Measurements from ENCODE around the gene CFAP141. TPM values are rescaled to one million over a fixed set of nuclear protein-coding genes. Genes with fewer than 3 reads are reported as not detected.

CFAP141 gene
- total RNA-seq, 1 experiment from 2014 or later: not detected

GRCh38 chr1:154158307-154159125 lies 47.6 kb downstream of the CFAP141 start:
- CTCF ChIA-PET: interaction anchor here (0.6 to 1.0 kb wide), 4 partner anchors 15 to 853 kb away, joined by 3 to 7 read pairs (median 4); no protein-coding TSS in a partner anchor
- Mint-ChIP-seq H3K27me3 (ENCODE audit: insufficient read depth, unreplicated experiment) (no peaks in the 10 kb centered on the region), H3K4me1 (ENCODE audit: insufficient read depth, unreplicated experiment) (no peaks in the 10 kb centered on the region), H3K27ac (ENCODE audit: low read depth, unreplicated experiment) (no peak overlapping the region), H3K9me3 (ENCODE audit: unreplicated experiment) (no peaks in the 10 kb centered on the region), H3K36me3 (ENCODE audit: insufficient read depth, unreplicated experiment) (peaks cover 95% of the 10 kb centered on the region), H3K4me3 (ENCODE audit: unreplicated experiment) (no peak overlapping the region)
- POLR2A ChIA-PET: interaction anchor here (1.2 kb wide), 1 partner anchor 24 kb away, joined by 4 read pairs; no protein-coding TSS in a partner anchor
- BruUV-seq (replicated peaks): no TSS peak
- intact Hi-C loops (cut with micrococcal nuclease): no loop called here
- no peak for TF ChIP-seq CTCF (IDR thresholded peaks at IDR 0.05; ENCODE audit: unreplicated experiment)
- DNase-seq (ENCODE audit: unreplicated experiment): no peak

- BruUV-seq (replicated peaks): no TSS peak
- intact Hi-C loops (cut with micrococcal nuclease): no loop called here
- Mint-ChIP-seq H3K36me3 (ENCODE audit: insufficient read depth, unreplicated experiment) (peaks cover 87% of the 10 kb centered on the region), H3K27me3 (ENCODE audit: insufficient read depth, unreplicated experiment) (no peaks in the 10 kb centered on the region), H3K4me3 (ENCODE audit: unreplicated experiment) (no peak overlapping the region), H3K27ac (ENCODE audit: low read depth, unreplicated experiment) (peak overlapping the region; percentile 7), H3K9me3 (ENCODE audit: unreplicated experiment) (no peaks in the 10 kb centered on the region), H3K4me1 (ENCODE audit: insufficient read depth, unreplicated experiment) (no peaks in the 10 kb centered on the region)
- ChIA-PET CTCF (interaction anchor here (0.6 to 1.0 kb wide), 3 partner anchors 10 to 512 kb away, joined by 3 to 4 read pairs (median 3); no protein-coding TSS in a partner anchor), POLR2A (interaction anchor here (1.2 kb wide), 1 partner anchor 25 kb away, joined by 4 read pairs; no protein-coding TSS in a partner anchor)
- no peak for DNase-seq (ENCODE audit: unreplicated experiment)
- no peak for TF ChIP-seq CTCF (IDR thresholded peaks at IDR 0.05; ENCODE audit: unreplicated experiment)
Observed at GRCh38 chr1:154157520-154158306, 48.4 kb downstream of the CFAP141 start.

- Mint-ChIP-seq H3K4me1 (ENCODE audit: insufficient read depth, unreplicated experiment) (peaks cover 7% of the 10 kb centered on the region), H3K4me3 (ENCODE audit: unreplicated experiment) (no peak overlapping the region), H3K36me3 (ENCODE audit: insufficient read depth, unreplicated experiment) (peaks cover 62% of the 10 kb centered on the region), H3K27me3 (ENCODE audit: insufficient read depth, unreplicated experiment) (no peaks in the 10 kb centered on the region), H3K27ac (ENCODE audit: low read depth, unreplicated experiment) (no peak overlapping the region), H3K9me3 (ENCODE audit: unreplicated experiment) (no peaks in the 10 kb centered on the region)
- ChIA-PET POLR2A (interaction anchor here (1.5 kb wide), 1 partner anchor 27 kb away, joined by 6 read pairs; no protein-coding TSS in a partner anchor), CTCF (interaction anchor here (0.8 kb wide), 1 partner anchor 23 kb away, joined by 4 read pairs; no protein-coding TSS in a partner anchor)
- intact Hi-C loops (cut with micrococcal nuclease): no loop called here
- no peak for DNase-seq (ENCODE audit: unreplicated experiment)
- no peak for TF ChIP-seq CTCF (IDR thresholded peaks at IDR 0.05; ENCODE audit: unreplicated experiment)
- no TSS peak for BruUV-seq (replicated peaks)
Observed at GRCh38 chr1:154155251-154155650, 50.9 kb downstream of the CFAP141 start.
